Activated CD4-positive, alpha-beta T cell treated with anti-CD3 and anti-CD28 coated beads, Interleukin-2, Interleukin-4, amounts not matched to agents 100 ng/mL and 50 ng/mL, durations not matched to agents 16 hours and 8 hours (primary cell): Measurements from ENCODE around the gene SFN.
"Not testable (repeated sequence)": the region's sequence is repeated elsewhere in the genome, so short reads cannot be mapped to it uniquely, and the experiment has no call there.

Experiments used
- DNase-seq: peaks from one replicate; pipeline ENCODE4 v3.0.0-alpha.2; 2020; ENCODE audit warnings: low spot score

Gene SFN

DNA sequence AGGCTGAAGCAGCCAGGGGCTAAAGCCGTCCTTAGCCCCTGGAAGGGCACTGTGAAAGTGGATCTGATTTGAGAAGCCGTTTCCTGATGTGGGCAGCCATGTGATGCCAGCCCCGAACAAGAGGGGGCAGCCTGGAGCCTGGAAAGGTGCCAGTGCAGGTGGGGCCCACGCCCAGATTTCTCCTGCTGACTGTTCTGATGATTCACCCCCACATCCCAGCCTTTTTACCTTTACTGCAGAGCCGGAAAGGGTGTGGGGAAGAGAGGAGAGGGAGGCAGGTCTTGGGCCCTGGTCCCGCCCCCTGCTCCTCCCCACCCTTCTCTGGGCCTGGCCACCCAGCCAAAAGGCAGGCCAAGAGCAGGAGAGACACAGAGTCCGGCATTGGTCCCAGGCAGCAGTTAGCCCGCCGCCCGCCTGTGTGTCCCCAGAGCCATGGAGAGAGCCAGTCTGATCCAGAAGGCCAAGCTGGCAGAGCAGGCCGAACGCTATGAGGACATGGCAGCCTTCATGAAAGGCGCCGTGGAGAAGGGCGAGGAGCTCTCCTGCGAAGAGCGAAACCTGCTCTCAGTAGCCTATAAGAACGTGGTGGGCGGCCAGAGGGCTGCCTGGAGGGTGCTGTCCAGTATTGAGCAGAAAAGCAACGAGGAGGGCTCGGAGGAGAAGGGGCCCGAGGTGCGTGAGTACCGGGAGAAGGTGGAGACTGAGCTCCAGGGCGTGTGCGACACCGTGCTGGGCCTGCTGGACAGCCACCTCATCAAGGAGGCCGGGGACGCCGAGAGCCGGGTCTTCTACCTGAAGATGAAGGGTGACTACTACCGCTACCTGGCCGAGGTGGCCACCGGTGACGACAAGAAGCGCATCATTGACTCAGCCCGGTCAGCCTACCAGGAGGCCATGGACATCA, at the start of gene SFN:
SFN (plus strand) TSS at position 369 of the 904 bp plus-strand sequence; CDS start at position 433, 64 bp downstream.
- DNase-seq: peak; percentile 74

DNA sequence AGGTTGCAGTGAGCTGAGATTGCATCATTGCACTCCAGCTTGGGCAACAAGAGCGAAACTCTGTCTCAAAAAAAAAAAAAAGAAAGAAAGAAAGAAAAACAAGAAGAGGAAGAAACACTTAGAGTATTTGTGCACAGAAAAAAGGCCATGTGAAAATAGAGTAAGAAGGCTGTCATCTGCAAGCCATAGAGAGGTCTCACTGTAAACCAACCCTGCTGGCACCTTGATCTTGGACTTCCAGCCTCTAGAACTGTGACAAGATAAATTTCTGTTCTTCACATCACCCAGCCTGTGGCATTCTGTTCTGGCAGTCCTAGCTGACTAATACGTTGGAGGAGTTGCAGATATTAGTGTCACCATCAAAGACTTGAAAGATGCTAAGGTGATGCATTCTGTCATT, 48.6 kb upstream of the SFN start:
- no peak for DNase-seq

DNA sequence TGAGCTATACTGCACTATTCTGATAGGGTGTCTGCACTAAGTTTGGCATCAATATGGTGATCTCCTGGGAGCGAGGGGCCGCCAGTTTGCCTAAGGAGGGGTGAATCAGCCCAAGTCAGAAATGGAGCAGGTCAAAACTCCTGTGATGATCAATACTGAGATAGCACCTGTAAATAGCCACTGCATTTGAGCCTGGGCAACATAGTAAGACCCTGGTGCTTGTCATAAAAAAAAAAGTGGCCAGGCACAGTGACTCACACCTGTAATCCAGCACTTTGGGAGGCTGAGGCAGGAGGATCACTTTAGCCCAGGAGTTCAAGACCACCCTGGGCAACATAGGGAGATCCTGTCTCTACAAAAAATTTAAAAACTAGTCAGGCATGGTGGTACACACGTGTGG, 48.1 kb upstream of the SFN start:
- no peak for DNase-seq

DNA sequence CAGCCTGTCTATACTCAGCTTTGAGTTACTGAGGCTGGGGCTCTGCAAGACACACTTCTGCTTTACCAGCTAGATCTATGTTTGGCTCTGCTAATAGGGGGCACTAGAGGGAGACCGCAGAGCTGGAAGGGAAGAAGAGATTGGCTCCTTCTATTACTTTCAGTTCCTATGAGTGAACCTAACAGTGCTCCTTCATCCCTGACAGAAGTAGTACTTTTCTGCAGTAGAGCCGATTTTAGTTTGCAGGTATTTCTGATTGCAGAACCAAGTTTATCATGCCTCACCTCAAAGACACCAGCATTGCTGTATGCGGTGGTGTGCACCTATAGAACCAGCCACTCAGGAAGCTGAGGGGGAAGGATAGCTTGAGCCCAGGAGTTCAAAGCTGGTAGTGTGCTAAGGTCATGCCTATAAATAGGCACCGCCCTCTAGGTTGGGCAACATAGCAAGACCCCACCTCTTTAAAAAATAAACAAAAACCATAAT, 42.1 kb upstream of the SFN start:
- no peak for DNase-seq

DNA sequence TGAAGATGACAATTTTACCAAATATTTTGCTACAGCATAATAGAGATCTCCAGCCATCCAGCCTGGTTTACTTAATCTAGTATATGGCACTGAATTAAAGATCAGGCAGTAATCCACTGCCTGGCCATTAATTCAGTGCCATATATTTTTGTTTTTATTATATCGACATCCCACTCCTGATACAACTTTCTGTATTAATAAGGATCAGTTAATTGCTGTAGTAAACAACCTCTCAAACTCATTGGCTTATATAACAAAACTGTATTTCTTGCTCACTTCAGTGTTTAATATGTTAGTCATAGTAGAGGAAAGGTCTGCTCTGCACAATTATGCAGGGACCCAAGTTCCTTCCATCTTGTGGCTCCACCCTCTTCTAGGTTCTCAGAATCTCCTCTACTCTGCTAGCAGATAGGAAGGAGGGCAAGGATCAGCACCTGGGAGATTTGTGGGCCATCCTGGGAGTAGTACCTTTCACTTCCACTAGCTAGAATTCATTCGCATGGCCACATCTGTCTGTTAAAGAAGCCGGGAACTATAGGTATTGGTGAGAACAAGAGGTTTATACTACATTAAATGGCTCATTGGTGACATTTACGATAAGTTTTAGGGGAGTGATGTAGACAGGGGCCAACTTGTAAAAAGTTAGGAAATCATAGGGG, 40.1 kb upstream of the SFN start:
- DNase-seq: no peak

DNA sequence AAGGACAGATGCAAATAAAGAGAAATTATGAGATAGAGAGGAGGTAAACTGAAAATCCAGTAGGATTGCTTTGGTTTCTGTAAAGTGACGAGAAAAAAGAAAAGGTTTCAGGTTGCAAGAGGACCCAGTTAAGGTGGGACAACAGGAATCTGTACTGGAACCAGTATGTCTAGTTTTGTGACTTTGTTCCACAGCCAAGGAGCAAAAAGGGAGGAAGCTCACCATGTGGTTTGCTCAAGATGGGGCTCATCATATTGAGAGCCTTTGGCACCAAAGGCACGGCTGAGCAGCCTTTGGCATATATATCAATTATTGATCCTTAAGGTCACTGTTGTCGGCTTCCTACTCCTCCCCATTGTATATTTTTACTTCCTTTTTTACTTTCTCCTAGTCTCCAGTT, 38.2 kb upstream of the SFN start:
- no peak for DNase-seq

DNA sequence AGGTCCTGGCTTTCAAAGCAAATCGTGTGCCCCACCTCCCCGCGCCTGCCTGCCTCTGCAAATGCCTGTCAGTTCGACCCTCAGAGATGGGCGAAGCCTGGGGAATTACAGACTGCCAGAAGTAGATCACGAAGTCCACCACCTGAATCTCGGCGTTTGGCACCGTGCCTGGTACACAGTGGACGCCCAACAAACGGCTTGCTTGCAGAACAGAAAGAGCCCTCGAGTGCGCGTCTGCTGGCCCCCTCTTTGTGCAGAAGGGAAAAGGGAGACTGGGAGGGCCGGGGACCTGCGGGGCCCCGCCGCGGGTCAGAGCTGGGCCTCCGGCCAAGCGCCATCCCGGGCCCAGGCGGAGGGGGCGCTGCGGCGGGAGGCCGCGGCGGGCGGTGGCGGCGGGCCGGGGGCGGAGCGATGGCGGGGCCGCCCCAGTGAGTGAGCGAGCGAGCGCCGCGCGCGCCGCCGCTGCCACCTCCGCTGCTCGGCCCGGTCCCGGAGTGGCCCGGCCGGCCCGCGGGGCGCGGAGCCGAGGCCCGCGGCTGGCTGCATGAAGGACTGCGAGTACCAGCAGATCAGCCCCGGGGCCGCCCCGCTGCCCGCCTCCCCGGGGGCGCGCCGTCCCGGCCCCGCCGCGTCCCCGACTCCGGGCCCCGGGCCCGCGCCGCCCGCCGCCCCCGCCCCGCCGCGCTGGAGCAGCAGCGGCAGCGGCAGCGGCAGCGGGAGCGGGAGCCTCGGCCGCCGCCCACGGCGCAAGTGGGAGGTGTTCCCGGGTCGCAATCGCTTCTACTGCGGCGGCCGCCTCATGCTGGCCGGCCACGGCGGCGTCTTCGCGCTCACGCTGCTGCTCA, 36.5 kb upstream of the SFN start, which contains the start of gene ZDHHC18:
ZDHHC18 (plus strand) TSS at position 428 of the 845 bp plus-strand sequence; CDS start at position 545, 117 bp downstream.
- peak; percentile 60 for DNase-seq

DNA sequence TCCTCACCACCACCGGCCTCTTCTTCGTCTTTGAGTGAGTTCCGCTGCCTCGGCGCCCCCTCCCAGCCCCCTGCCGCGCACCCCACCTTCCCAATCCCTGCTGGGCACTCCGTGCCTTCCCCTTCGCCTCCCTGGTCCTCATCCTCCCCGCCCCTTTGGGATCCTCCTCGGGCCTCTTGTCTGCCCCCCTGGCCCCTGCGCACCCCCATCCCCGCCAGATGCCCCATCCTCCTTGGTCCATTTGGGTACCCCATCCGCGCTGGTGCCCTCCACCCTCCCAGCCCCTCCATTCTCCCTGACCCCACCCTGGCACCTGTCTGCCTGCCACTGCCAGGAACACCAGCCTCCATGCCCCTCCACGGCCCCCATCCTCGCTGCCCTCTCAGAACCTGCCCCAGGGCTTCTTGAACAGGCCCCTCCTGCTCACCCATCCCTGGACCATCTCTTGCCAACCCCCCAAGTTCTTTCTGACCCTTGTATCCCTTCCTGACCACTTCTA, 35.8 kb upstream of the SFN start:
- DNase-seq: no peak

DNA sequence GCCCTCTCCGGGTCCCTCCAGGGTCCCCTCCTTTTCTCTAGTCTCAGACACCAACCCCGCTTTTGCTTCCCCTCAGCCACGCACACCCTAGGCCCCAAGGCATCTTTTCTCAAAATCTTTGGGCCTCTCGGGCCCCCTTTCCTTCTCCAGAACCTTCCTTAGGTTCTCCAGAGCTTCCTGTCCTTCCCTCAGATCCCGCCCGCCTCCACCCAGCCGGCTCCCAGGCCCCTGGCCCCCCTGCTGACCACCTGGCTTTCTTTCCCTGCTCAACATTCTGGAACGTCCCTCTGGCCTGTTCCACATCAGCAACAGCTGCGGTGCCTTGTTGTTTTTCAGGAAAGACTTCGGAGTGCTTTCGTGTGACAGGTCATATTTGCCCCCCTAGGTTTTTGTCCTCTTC, 35.3 kb upstream of the SFN start:
- no peak for DNase-seq

DNA sequence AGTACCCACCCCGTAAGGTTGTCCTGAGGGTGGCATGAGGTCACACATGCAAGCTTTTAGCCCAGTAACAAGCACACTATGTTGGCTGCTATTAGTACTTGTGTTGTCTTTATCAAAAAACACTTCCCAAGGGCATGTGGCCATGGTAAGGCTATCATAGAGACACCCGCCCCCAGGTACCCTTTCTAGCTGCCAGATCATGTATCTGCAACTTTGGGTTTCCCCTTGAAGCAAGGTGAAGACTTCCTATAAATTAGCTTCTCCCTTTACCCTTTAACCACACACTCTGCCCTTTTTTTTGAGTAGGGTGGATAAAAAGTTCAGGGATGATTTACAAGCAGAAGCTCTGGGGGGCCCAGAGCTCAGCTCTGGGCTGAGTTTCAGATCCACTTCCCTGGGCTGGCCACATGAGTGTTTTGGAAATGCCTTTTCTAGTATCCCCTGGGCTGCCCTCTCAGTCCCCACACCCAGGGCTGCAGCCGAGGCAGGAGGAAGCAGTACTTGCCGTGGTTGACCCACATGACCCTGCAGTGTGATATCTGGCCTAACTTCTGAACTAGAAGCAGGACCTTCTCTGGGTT, 34.4 kb upstream of the SFN start:
- DNase-seq: no peak

DNA sequence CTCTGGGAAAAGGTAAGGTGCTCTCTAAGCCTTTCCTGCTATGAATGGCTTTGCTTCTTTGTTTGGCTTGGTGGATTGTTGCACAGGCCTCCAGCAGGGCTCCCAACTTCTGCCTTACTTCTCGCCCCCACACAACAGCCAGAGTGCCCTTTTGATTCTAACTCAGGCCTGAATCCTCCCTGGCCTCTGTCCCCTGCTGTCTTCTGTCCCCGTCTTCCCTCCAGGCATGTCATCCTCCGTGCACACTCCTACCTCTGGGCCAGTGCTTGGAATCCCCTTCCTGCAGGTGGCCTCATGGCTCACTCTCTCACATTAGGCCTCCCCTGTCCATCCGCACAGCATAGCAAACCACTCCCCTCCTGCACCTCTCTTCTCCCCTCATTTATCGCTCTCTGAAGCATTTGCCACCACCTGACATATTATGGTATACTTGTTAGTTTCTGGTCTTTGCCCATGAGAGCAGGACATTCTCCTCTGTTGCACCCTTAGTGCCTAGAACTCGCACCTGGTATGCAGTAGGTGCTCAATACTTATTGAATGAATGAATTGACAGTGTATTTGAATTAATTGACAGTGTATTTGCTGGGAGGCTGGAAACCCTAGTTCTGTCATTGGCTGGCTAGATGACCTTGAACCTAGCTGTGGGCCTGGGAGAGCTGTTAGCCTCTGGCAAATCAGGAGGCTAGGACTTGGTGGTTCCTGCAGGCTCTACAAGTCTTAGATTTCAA, 33.6 kb upstream of the SFN start:
- DNase-seq: no peak

DNA sequence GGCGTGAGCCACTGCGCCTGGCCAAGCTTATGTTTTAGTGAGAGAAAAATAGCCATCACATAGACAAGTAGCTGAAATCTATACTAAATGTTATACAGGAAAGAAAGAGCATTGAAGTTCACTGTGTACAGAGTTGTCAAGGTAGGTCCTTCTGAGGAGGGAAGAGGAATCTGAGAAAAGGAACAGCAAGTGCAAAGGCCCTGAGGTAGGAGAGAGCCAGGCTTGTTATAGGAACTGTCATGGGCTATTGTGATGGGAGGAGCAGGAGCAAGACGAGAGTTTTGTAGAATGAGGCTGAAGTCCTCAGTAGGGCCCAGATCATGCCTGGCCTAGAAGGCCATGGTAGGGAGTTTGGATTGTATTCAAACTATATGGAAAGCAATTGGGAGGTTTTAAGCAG, 31.9 kb upstream of the SFN start:
- DNase-seq: no peak

DNA sequence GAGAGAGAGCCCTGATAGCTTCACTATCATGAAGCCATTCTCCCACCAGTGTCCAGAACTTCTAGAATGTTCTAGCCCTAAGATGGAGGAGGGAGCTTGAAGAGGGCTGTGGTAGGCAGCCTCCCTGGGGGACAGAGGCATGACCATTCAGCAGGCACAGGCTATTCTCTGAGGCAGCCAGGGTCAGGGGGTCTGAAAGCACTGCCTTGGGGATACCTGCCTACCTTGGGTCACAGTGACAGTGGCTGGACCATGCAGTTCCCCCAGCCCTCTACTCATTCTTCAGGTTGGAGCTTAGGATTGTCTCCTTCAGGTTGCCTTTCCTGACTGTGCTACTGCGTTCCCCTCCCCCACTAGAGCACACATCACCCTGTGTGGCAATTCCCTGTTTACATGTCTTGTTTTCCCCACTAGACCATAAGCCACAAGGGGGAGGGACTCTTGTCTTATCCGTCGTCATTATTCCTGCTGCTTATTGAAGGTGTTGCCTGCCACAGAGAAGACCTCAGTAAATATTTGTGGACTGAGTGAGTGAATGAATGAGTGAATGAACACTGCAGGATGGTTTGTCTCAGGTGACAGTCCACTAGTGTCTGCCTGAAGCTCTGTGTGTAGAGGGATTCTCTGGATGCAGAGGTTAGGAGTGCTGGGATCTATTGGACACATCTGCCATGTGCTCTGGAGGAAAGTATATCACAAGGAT, 31.3 kb upstream of the SFN start:
- DNase-seq: no peak

DNA sequence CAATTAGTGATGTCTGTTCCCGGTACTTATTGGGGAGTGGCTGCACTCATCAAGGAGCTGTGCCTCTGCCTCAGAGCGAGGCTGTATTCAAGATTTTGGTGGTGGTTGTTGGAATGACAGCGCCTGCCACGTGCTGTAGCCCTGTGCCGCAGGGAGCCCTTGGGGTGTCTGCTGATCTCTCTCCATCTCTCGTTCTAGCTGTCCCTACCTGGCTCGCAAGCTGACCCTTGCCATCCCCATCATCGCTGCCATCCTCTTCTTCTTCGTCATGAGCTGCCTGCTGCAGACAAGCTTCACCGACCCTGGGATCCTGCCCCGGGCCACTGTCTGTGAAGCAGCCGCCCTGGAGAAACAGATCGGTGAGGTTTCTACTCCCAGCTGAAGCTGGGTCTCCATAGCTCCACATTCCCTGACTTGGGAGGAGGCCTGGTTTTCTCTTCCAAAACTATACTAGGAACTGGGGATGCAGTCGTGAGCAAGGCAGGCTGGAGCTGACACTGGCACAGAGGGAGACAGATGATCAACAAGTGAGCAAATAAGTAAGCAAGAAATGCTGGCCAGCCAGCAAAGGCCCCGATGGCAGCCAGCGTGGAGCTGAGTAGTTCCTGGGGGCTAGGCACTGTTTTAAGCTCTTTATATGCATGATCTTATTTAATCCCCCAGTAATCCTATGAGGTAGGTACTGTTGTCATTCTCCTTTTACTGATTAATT, 30.5 kb upstream of the SFN start:
- no peak for DNase-seq

DNA sequence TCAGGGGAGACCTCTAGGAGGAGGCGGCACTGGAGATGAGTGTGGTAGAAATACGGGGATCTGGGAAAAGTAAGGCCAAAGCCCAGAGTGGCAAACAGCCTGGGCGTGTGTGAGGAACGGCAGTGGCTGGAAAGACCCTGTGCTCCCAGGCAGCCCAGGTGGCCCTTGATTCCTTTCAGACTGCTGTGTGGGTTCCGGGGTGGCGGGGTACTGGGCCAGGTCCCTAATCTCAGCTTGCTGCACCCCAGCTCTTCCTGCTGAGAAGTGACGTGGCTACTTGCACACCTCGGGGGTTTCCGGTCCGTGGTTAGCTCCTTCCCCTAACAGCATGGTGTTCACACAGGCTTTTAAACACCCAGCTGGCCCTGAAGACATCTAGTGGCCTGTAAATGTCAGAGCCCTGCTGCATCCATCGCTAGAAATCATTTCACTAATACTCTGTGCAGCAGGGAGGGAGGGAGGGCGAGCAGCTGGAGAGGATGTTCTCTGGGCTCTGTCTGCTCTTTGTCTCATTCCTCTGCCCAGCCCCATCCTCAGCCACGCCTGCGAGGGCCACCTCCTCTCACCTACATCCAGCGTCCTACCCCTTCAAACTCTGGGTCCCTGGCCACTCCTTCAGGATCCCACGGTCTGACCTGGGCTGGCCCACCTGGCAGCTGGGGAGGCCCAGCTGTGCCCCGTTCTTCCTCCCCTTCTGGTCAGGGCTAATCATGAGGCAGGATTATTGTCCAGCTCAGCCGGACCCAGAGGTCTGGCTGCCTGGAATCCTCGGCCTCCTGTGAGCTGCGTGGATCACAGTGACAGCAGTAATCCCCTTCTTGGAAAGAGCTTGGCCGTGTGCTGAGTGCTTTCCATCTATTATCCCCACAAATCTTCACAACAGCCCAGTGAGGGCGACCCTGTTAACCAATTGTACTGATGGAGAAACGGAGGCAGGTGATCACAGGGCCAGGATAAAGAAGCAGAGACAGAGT, 29.2 kb upstream of the SFN start:
- DNase-seq: peak; percentile 91

DNA sequence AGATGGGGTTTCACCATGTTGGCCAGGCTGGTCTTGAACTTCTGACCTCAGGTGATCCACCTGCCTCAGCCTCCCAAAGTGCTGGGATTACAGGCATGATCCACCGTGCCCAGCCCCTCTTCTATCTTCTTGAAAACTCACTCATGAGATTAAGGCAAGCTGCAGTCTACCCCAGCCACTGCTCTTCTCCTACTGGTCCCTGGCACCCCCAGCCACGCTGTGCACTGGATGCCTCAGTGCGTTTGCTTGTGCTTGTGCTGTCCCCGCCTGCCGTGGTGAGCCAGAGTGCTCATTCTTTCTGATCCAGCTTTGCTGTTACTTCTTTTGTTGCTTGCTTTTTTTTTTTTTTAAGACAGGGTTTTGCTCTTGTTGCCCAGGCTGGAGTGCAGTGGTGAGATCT, 25.3 kb upstream of the SFN start:
- not testable (repeated sequence) for DNase-seq

DNA sequence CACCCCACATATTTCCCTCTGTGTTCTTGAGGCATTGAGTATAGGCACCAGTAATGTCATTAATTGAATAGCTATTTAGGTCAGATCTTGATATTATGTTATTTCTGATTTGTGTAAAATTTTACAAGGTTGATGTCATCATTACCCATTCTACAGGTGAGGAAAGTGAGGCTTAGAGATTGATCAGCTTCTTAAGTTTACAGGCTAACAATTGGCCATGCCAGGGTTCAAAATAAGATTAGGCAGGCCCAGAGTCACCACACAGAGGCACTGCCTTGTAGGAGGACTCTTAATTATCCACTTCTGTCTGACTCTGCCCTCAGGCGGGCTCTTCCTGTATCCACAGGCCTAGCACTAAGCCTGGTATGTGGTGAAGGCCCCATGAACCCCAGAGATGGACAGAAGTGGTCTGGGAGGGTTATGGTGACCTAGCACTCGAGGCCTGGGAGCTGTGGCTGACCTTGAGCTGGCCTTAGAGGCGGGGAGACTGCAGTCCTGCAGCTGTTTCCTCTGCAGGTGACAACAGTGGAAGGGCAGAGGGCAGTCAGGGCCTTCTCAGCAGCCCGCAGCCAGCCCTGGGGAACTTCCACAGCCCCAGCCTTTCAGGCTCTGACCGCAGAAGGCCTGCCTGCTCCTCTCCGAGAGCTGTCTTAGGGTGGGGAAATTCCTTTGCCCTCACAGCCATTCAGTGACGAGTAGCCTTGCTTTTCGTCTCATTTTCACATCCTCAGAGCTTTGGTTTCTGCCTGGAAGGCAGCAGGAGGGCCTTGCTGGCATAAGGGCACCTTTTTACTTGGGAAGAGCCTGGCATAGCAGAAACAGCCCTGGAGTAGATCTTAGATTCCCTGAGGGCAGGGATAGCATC, 24.2 kb upstream of the SFN start:
- peak; percentile 61 for DNase-seq

DNA sequence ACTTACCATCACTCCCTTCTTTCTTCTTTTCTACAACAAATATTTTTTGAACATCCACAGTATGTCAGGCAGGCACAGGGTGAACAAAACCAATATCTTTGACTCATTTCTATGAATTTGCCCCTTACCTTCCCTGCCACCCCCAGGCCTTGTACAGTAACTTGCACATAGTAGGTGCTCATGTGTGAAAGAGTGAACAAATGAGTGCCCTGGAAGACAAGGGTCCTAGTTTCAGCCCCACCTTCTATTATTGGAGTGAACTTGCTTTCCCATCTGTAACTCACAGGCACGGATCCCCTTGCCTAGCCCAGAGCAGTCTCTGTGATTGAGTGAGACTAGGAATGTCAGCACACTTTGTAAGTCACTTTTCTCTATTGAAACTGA, 23.6 kb upstream of the SFN start:
- DNase-seq: no peak
